WTC11 (cell line): ENCODE data around the gene POLR1C.

Source experiments
- AFF4 ChIP-seq: sonication (generic); formaldehyde crosslinking; IDR thresholded peaks from 2 replicates; pipeline ENCODE4 v1.8.1; 2023; ENCODE audit warnings: mild to moderate bottlenecking, missing genetic modification reagents, borderline replicate concordance
- CBFB ChIP-seq: sonication (generic); formaldehyde crosslinking; IDR thresholded peaks from 2 replicates; pipeline ENCODE4 v1.8.1; 2022; ENCODE audit warnings: mild to moderate bottlenecking, low read depth, missing genetic modification reagents
- CTCF ChIP-seq: fragments of 200-600 bp; IDR thresholded peaks from 2 replicates; pipeline ENCODE4 v1.8.0; 2022; ENCODE audit warnings: antibody characterized with exemption
- E2F1 ChIP-seq: sonication (generic); formaldehyde crosslinking; IDR thresholded peaks from 2 replicates; pipeline ENCODE4 v1.8.0; 2022; ENCODE audit warnings: mild to moderate bottlenecking, missing genetic modification reagents
- ESRRA ChIP-seq: sonication (generic); formaldehyde crosslinking; IDR thresholded peaks from 2 replicates; pipeline ENCODE4 v1.8.1; 2022; ENCODE audit warnings: mild to moderate bottlenecking, missing genetic modification reagents, borderline replicate concordance
- MLX ChIP-seq: sonication (generic); formaldehyde crosslinking; IDR thresholded peaks from 2 replicates; pipeline ENCODE4 v1.8.1; 2023; ENCODE audit warnings: mild to moderate bottlenecking, missing genetic modification reagents, moderate library complexity
- TP53 ChIP-seq: sonication (generic); formaldehyde crosslinking; IDR thresholded peaks from 2 replicates; pipeline ENCODE4 v1.8.1; 2023; ENCODE audit warnings: mild to moderate bottlenecking, missing genetic modification reagents
- USF1 ChIP-seq: sonication (generic); formaldehyde crosslinking; IDR thresholded peaks from 2 replicates; pipeline ENCODE4 v1.8.0; 2022; ENCODE audit warnings: mild to moderate bottlenecking, missing genetic modification reagents
- USF2 ChIP-seq: sonication (generic); formaldehyde crosslinking; IDR thresholded peaks from 2 replicates; pipeline ENCODE4 v1.8.1; 2023; ENCODE audit warnings: mild to moderate bottlenecking, missing genetic modification reagents, moderate library complexity
- ZNF121 ChIP-seq: sonication (generic); formaldehyde crosslinking; IDR thresholded peaks from 2 replicates; pipeline ENCODE4 v1.8.0; 2023; ENCODE audit warnings: missing genetic modification reagents
- ZNF219 ChIP-seq: sonication (generic); formaldehyde crosslinking; IDR thresholded peaks from 2 replicates; pipeline ENCODE4 v1.8.0; 2023; ENCODE audit warnings: missing genetic modification reagents, mild to moderate bottlenecking, borderline replicate concordance

- TF ChIP-seq CBFB (CRISPR knock-in tag) (no peak), CTCF (peak; percentile 97), ESRRA (CRISPR knock-in tag) (no peak), ZNF121 (no peak), MLX (CRISPR knock-in tag) (no peak), E2F1 (CRISPR knock-in tag) (no peak), USF2 (CRISPR knock-in tag) (no peak), ZNF219 (no peak), USF1 (CRISPR knock-in tag) (no peak), AFF4 (CRISPR knock-in tag) (no peak), TP53 (CRISPR knock-in tag) (no peak)
Observed at GRCh38 chr6:43506667-43507471, 10.0 kb upstream of the POLR1C start.
